Transverse colon (tissue), 4 donors: ENCODE results near the gene CNTN4. TPM values are rescaled to one million over a fixed set of nuclear protein-coding genes. Genes with fewer than 3 reads are reported as not detected.

Source experiments
- DNase-seq: peaks from one replicate; pipeline ENCODE4 v3.0.0-alpha.2; 2019
- H3K27ac ChIP-seq, 4 donors: fragments of 200-600 bp; sonication (generic); 2 replicates each; pipeline ENCODE4 v1.5.1; 2016 to 2018; ENCODE audit warnings: inconsistent platforms in 4 of 4
- H3K27me3 ChIP-seq: fragments of 200-600 bp; sonication (generic); 2 replicates; pipeline ENCODE4 v1.5.1; 2017; ENCODE audit warnings: inconsistent platforms
- H3K36me3 ChIP-seq, 4 donors: fragments of 200-600 bp; sonication (generic); 2 replicates each; pipeline ENCODE4 v1.5.1; 2017 to 2019; ENCODE audit warnings: inconsistent platforms in 4 of 4
- H3K4me1 ChIP-seq, 4 donors: fragments of 200-600 bp; sonication (generic); 2 replicates each; pipeline ENCODE4 v1.5.1; 2017 to 2020; ENCODE audit warnings: inconsistent platforms in 4 of 4
- H3K4me3 ChIP-seq, 4 donors: fragments of 200-600 bp; sonication (generic); 1 replicate in 1 of 4; 2 replicates in 3 of 4; pipeline versions ENCODE4 v1.5.1 to v1.6.1; 2017 to 2019; ENCODE audit warnings: inconsistent platforms in 4 of 4
- H3K9me3 ChIP-seq, 2 donors: fragments of 200-600 bp; sonication (generic); 2 replicates each; pipeline ENCODE4 v1.5.1; 2017 to 2019; ENCODE audit warnings: inconsistent platforms in 2 of 2
- CTCF ChIP-seq, 5 experiments: fragments of 200-600 bp in 3 of 5; fragments of 450-650 bp in 2 of 5; sonication (generic) in 3 of 5; IDR thresholded peaks; 1 replicate in 2 of 5; 2 replicates in 3 of 5; pipeline ENCODE4 v1.5.1; 2016 to 2017; ENCODE audit warnings: antibody characterized with exemption in 5 of 5, inconsistent platforms in 3 of 5, mild to moderate bottlenecking in 2 of 5, moderate library complexity in 1 of 5
- EP300 ChIP-seq: sonication (generic); formaldehyde crosslinking; IDR thresholded peaks from one replicate; pipeline ENCODE4 v1.6.1; 2017; ENCODE audit warnings: antibody characterized with exemption, low read depth
- POLR2A ChIP-seq: fragments of 450-650 bp; IDR thresholded peaks from one replicate; pipeline ENCODE4 v1.6.1; 2016; ENCODE audit warnings: antibody characterized with exemption, mild to moderate bottlenecking, moderate library complexity
- POLR2AphosphoS5 ChIP-seq, 3 donors: sonication (generic); formaldehyde crosslinking; IDR thresholded peaks; one replicate each; pipeline ENCODE4 v1.6.1; 2016; ENCODE audit warnings: antibody characterized with exemption in 3 of 3
- WGBS, 2 donors: methylation state at CpG; one replicate each; pipeline ENCODE4 v1.1.5; 2018; ENCODE audit warnings: low coverage in 1 of 2; 5-methylcytosine and 5-hydroxymethylcytosine counted together
- in situ Hi-C, 4 donors: fragments of 200-750 bp; cut with MboI; loops; one replicate each; pipeline versions ENCODE4 v1.15.0 to v1.15.1; 2017; ENCODE audit warnings: low sequenced_read_pairs in 3 of 4, low pct_ligation_motif_present in 1 of 4, low pct_unique_long_range_greater_than_20kb in 1 of 4
- intact Hi-C: fragments of 100-400 bp; cut with DNase I; formaldehyde crosslinking; loops from one replicate; pipeline ENCODE4 v1.15.1; 2023; ENCODE audit warnings: low total_unique reads
- total RNA-seq, 4 donors: library from RNA; depleted of rRNA; stranded (reverse); fragments of >200 nt; gene quantifications; one replicate each; pipeline ENCODE4 v1.1.0, GENCODE V29; 2016

The CNTN4 gene
- total RNA-seq, 4 donors from 2014 or later, result 17.6 to 49.0 (median 17.8) TPM

- no peaks in the 10 kb centered on the region for H3K9me3 ChIP-seq
- no peaks in the 10 kb centered on the region for H3K36me3 ChIP-seq
- no peaks in the 10 kb centered on the region for H3K4me1 ChIP-seq
- DNase-seq, result no peak
- no peak overlapping the region for H3K27ac ChIP-seq
- TF ChIP-seq POLR2AphosphoS5 (IDR thresholded peaks at IDR 0.05) (no peak), POLR2A (no peak), CTCF (IDR thresholded peaks at IDR 0.05) (no peak), EP300 (no peak)
- intact Hi-C loops (no loop called here), in situ Hi-C loops (no loop called here)
- no peak overlapping the region for H3K4me3 ChIP-seq
- no peaks in the 10 kb centered on the region for H3K27me3 ChIP-seq
These were observed 378.3 kb downstream of the CNTN4 start for GRCh38 chr3:2476996-2477395.

GRCh38 chr3:2477620-2478019 lies 379.0 kb downstream of the CNTN4 start:
- H3K4me1 ChIP-seq, result no peaks in the 10 kb centered on the region
- H3K27me3 ChIP-seq, result no peaks in the 10 kb centered on the region
- WGBS, 2 donors, result 84 to 90% methylated on average over 5 of the region's 5 CpGs
- intact Hi-C loops (no loop called here), in situ Hi-C loops (no loop called here)
- H3K9me3 ChIP-seq, result no peaks in the 10 kb centered on the region
- TF ChIP-seq CTCF (IDR thresholded peaks at IDR 0.05) (no peak), POLR2AphosphoS5 (IDR thresholded peaks at IDR 0.05) (no peak), EP300 (no peak), POLR2A (no peak)
- no peak overlapping the region for H3K27ac ChIP-seq
- no peaks in the 10 kb centered on the region for H3K36me3 ChIP-seq
- DNase-seq, result no peak
- no peak overlapping the region for H3K4me3 ChIP-seq

- 73 to 92% methylated on average over 2 to 19 of the region's 21 CpGs for WGBS, 2 donors
- Histone ChIP-seq H3K4me3 (no peak overlapping the region), H3K4me1 (no peaks in the 10 kb centered on the region), H3K9me3 (no peaks in the 10 kb centered on the region), H3K27me3 (no peaks in the 10 kb centered on the region), H3K27ac (no peak overlapping the region), H3K36me3 (no peaks in the 10 kb centered on the region)
- DNase-seq, result no peak
- in situ Hi-C loops, result no loop called here
- intact Hi-C loops, result loop anchor here (5.0 kb wide), 1 partner anchor 1992 kb away; no protein-coding TSS in a partner anchor
- TF ChIP-seq CTCF (IDR thresholded peaks at IDR 0.05), result no peak
- no peak for TF ChIP-seq POLR2AphosphoS5 (IDR thresholded peaks at IDR 0.05)
- TF ChIP-seq EP300, result no peak
- no peak for TF ChIP-seq POLR2A
These were observed 385.7 kb downstream of the CNTN4 start for GRCh38 chr3:2484162-2485026.

GRCh38 chr3:2485027-2485375 lies 386.3 kb downstream of the CNTN4 start:
- no peak overlapping the region for H3K27ac ChIP-seq
- TF ChIP-seq CTCF (IDR thresholded peaks at IDR 0.05) (no peak), POLR2AphosphoS5 (IDR thresholded peaks at IDR 0.05) (no peak)
- no peaks in the 10 kb centered on the region for H3K9me3 ChIP-seq
- no peaks in the 10 kb centered on the region for H3K27me3 ChIP-seq
- WGBS, 2 donors, result 96% methylated on average over 21 of the region's 21 CpGs; no CpG with 5 or more reads in 1 of the 2 donors
- DNase-seq, result no peak
- intact Hi-C loops (no loop called here), in situ Hi-C loops (no loop called here)
- H3K4me3 ChIP-seq, result no peak overlapping the region
- no peaks in the 10 kb centered on the region for H3K36me3 ChIP-seq
- no peaks in the 10 kb centered on the region for H3K4me1 ChIP-seq
